ENCODE results near the gene ARHGAP44.

DNA sequence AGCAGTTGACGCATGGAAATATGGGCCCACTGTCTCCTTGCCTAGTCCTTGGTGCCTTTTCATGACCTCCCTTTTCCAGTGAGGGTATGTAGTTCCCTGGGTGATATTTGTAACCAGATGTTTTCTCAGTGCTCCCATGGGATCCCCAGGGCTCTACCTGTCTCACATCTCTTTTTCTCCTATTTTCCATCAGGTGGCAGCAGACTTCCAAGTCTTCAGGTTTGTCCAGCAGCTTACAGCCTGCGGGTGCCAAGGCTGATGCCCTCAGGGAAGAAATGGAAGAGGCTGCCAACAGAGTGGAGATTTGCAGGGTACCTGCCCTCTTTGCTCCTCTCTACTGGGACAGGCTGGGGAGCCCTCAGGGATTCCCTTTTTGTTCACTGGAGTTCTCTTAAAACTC, 139.4 kb downstream of the ARHGAP44 start:
- TF ChIP-seq, protein P1, sequence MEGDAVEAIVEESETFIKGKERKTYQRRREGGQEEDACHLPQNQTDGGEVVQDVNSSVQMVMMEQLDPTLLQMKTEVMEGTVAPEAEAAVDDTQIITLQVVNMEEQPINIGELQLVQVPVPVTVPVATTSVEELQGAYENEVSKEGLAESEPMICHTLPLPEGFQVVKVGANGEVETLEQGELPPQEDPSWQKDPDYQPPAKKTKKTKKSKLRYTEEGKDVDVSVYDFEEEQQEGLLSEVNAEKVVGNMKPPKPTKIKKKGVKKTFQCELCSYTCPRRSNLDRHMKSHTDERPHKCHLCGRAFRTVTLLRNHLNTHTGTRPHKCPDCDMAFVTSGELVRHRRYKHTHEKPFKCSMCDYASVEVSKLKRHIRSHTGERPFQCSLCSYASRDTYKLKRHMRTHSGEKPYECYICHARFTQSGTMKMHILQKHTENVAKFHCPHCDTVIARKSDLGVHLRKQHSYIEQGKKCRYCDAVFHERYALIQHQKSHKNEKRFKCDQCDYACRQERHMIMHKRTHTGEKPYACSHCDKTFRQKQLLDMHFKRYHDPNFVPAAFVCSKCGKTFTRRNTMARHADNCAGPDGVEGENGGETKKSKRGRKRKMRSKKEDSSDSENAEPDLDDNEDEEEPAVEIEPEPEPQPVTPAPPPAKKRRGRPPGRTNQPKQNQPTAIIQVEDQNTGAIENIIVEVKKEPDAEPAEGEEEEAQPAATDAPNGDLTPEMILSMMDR (IDR thresholded peaks at IDR 0.05 in 8 of 11, conservative IDR thresholded peaks at IDR 0.05 in 3 of 11) = no peak
- TF ChIP-seq POLR2AphosphoS5 (IDR thresholded peaks at IDR 0.05) = no peak

Data from spleen (tissue), 7 donors.